Activated CD4-positive, alpha-beta T cell treated with anti-CD3 and anti-CD28 coated beads for 1 hour (primary cell): Measurements from ENCODE around the gene NFATC3.

Experiments
- DNase-seq: peaks from one replicate; pipeline ENCODE4 v3.0.0-alpha.2; 2020

NFATC3 gene

DNA sequence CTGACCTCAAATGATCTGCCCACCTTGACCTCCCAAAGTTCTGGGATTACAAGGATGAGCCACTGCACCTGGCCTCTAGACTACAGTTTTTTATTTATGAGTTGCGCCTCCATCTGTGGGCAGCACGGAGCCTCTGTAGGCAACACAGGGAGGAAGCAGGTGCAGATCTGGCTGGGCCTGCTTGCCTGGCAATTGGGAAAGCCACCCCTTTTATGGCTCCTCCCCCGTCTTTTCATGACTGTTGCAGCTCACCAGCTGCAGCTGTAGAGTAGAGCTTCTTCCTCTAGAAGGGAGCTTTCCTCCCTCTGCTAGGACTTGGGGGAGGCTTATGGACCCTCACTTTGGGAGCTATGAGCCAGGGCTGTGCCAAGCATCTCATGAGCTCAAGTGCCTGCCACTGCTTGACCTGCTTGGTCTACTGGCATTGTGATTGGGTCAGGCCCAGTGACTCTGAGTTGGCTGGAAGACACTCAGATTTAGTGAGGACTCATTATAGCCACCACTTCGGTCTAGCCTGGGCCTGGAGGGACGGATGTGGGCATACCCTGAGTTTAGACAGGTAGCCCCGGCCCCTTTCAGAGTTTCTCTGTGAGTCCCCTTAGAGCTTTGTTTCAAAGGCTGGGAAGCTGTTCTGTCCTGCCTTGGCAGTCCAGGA is 172.2 kb downstream of the NFATC3 start:
- DNase-seq: no peak

- no peak for DNase-seq
These were observed 173.0 kb downstream of the NFATC3 start for GRCh38 chr16:68257906-68258800.

- DNase-seq: no peak
These were observed 174.0 kb downstream of the NFATC3 start for GRCh38 chr16:68259007-68259825.

GRCh38 chr16:68263559-68264127 is 178.5 kb downstream of the NFATC3 start:
- no peak for DNase-seq

DNA sequence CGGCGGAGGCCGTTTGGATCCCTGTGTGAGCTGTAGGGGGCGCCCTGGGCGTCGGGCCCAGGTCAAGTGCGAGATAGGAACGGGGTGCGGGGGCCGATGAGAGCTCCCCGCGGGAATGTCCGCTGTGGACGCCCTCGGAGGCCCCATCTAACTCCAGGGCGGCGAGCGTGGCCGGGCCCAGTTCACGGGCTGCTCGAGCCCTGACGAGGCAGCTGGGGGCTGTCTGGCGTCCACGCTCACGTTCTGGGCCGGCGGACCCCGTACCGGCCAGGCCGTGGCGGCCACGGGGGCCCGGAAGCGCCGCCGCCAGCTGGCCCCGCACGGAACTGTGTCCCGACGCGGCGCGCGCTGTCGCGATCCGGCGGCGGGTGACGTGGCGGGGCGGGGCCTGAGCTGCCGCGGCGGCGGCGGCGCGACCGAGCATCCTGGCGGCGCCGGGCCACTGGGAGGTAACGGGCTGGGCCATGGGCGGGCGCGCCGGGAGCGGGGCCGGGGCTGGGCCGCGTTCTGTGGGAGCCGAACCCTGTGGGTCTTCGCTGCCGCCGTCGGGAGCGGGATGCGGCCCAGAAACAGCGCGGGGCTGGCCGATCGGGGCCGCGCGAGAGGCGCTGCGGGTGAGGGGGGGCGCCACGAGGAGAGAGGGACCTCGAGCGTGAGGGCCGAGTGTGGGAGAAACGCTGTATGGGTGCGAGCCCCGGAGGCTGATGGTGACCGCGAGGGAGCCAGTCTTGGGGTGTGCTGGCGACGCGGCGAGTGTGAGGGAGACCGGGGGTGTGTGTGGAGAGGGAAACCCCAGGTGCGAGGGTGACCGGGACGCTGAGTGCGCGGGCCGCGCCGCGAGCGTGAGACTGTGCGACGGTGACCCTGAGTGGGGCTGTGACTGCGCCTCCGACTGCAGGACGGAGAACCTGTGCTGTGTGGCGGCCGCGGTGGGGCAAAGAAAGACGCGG is 179.2 kb downstream of the NFATC3 start, which contains the start of gene SLC7A6:
SLC7A6 (plus strand) TSS at position 399 of the 950 bp plus-strand sequence. CDS start 10,201 bp downstream, outside the sequence.
- peak; percentile 74 for DNase-seq

- DNase-seq: peak; percentile 17
These were observed 180.1 kb downstream of the NFATC3 start for GRCh38 chr16:68265078-68265920.

GRCh38 chr16:68267612-68268405 is 182.6 kb downstream of the NFATC3 start:
- DNase-seq: no peak

DNA sequence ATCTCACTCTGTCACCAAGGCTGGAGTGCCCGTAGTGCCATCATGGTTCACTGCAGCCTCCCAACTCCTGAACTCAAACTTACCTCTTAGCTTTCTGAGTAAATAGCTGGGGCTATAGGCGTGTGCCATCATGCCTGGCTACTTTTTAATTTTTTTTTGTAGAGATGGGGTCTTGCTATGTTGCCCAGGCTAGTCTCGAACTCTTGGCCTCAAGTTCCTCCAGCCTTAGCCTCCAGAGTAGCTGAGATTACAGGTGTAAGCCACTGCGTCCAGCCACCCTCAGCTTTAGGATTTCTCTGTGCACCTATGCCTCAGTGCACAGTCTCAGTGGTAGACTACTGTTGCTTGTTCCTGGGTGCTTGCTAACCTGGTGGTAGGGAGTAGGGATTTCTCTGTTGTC is 184.6 kb downstream of the NFATC3 start:
- DNase-seq: no peak

- no peak for DNase-seq
These were observed 185.2 kb downstream of the NFATC3 start for GRCh38 chr16:68270353-68270752.

DNA sequence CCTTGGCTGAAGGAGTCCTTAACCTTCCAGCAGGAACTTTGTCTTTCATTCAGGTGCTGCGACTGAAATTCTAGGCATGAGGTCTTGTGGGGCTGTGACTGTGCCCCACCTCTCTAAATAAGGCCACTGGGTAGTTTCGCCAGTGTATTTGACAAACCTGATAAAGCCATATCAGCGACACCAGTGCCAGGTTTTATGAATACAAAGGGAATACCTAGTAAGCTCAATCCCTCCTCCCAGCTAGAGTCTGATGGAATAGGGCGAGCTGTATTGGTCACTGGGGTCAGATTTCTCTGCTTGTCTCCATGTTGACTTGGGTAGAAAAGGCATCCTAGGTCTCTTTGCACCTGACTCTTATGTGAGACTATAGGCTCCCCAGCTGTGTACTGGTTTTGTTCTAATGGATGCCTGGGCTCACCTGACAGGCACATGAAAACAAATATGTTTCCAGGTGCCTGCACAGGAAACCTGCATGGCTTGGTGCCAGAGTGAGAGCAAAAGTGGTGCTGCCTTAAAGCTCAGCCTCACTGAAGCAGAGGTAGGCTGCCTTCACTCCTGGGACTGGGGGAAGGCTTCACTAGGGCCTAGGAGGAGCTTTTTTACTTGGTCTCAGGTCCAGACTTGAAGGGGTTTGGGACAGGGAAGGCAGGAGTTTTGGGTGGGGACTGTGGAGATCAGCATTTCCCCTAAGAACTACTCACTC is 187.5 kb downstream of the NFATC3 start:
- DNase-seq: peak; percentile 48

- no peak for DNase-seq
These were observed 188.3 kb downstream of the NFATC3 start for GRCh38 chr16:68273459-68273858.

- no peak for DNase-seq
These were observed 188.7 kb downstream of the NFATC3 start for GRCh38 chr16:68273896-68274295.

- DNase-seq: no peak
These were observed 189.3 kb downstream of the NFATC3 start for GRCh38 chr16:68274441-68274840.

GRCh38 chr16:68275611-68276191 is 190.5 kb downstream of the NFATC3 start:
- DNase-seq: no peak

DNA sequence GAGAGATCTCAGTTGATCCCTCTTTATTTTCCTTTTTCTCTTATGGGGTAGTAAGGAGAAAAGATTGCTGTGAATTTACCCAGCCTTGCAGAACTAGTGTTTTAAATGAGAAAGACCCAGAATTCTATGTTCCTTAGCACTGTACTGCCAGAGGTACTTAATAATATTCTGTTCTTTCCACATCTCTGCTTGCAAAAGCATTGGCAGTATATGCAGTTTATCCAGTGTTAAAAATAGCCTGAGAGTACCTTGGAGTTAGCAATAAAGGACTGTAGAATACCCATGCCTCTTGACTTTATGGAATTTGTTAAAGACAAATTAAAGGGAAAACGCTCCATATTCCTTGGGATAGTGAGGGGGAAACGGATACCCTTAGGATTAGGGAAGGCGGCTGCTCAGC is 191.1 kb downstream of the NFATC3 start:
- DNase-seq: no peak
